Right hindlimb (tissue), 1 donor: Measurements from ENCODE around the gene PRKG1.

Experiments
- DNase-seq: peaks from one replicate; pipeline ENCODE4 v3.0.0-alpha.2; 2018

The PRKG1 gene

DNA sequence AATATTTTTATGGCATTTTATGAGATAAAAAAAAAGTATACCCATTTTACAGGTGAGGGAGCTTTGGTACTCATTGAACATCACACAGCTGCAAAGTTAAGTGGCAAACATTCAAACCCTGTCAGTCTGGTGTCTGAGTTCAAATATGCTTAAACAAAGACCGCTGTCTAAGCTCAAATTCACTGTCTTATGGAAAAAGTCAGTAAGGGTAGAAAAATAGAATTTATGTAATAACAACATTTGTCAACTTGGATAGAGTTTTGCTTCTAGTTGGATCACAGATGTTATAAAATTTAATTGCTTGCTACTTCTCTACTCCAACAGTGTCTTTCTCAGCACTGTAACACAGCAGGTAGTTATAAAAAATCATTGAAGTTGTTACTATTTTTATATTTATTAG, 786.8 kb downstream of the PRKG1 start:
- no peak for DNase-seq

DNA sequence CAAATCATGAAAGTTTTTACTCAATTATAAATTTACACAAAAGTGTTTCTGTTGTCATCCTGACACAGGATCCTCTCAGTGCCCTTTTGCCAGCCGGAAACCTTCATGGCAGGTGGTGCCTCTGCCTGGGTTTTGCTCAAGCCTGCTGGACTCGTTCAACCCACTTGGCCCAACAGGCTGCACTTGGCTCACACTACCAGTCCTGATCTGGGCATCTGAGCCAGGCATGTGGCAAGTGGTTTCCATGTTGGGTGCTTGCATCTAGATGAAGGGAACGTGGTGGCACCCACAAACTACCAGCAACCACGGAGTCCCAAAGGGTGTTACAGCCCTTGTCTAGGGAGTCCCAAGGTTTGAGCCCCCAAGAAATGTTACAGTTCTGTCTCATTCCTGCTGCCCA, 787.4 kb downstream of the PRKG1 start:
- no peak for DNase-seq

GRCh38 chr10:51862149-51862548, 787.9 kb downstream of the PRKG1 start:
- DNase-seq: no peak

DNA sequence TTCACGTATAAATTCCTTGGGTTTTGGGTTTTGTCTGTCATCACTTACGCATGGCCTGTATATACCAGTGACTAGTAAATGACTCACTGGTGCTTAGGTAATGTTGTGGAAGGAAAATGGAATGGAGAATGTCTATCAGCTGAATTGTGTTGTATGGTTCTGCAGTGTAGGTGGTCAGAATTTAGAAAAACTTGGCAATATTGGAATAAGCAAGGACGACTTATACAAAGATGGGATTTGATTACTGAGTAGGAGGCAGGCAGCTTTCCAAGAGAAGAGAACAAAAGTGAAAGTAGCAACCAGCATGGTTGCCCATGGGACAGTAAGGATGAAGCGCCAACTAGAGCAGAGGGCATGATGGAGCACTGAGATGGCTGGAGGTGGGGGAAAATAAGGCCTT, 793.7 kb downstream of the PRKG1 start:
- no peak for DNase-seq

- no peak for DNase-seq
Observed at GRCh38 chr10:51874131-51874530, 799.8 kb downstream of the PRKG1 start.

DNA sequence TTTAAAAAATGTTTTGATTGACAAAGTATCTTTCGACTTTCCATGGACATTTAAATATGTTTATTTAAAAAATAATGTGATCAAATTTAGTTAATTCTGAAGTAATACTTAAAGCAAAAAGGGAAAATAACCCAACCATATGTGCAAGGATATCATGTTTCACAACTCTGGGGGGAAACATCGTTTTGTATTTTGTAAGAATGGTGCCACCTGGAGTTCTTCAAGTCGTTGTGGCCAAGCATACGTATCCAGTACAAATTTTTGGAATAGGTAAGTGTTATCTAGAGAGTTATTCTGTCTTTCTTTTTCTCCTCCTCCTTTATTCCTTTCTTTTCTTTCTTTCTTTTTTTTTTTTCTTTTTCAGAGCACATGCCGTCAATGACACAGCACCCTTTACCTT, 801.3 kb downstream of the PRKG1 start:
- no peak for DNase-seq

DNA sequence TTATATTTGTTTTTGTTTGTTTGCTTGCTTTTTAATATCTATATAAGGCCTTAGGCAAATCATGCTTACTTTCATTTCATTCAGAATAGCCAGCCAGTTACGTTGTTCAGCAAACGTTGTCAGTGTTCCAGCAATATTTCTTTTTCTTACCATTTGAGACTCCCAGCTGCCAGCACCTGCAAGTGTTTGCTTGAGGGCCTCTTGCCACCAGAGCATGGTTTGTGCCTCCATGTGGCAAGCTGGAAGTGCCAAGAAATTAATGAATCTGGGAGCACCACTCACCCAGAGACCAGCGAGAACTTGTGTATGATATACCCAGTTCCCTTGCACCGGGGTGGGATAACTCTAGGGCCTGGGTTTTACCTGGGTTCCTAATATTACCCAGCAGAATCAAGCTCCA, 802.2 kb downstream of the PRKG1 start:
- DNase-seq: no peak

DNA sequence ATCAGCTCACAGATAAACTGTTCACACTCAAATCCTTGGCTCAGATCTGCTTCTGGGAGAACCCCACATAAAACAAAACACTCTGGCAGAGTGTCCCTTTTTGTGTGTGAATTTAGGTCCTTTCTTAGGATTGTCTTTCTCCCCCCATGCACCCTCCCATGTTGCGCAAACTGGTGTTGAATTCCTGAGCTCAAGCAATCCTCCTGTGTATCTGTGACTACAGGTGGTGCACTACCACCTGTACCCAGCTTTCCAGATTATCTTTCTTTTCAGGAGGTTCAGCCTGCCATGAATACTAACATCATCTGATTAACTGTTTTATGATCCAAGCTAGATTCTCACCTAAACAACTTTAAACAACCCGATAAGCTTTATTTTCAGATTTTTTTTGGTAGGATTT, 802.7 kb downstream of the PRKG1 start:
- DNase-seq: no peak

DNA sequence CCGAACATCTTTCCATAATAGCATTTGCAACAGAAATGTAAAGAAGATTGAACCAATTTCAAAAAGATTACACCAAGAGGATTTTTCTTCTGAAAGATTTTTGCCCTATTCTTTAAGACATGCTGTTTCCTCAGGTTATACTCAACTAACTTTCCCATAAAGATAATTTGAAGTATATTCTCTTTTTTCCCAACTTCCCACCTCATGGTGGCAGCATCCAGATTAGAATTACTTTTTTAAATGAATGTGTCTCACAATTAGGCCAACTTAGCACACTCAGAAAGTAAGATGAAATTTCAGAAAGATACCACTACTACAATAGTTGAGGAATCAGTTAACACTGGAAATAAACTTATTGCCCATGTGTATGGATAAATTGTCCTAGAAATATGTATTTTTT, 803.3 kb downstream of the PRKG1 start:
- no peak for DNase-seq

DNA sequence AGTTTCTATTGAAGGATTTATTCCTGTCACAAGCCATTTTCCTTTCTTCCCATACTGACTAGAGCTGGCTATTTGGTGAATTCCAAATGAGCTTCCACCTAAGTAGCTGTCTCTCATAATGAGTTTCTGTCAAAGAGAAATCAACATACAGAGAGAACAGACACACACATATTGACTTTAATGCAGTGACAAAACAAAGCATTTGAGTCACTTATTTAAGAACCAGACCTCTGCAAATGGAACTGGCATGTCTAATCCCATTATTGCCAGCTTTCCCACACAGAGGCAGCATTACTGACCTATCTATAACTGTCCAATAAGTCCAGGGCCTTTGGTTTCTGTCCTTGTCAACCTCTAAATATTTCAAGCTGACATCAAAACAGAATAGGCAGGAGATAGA, 804.4 kb downstream of the PRKG1 start:
- DNase-seq: no peak

GRCh38 chr10:51879238-51879637, 805.0 kb downstream of the PRKG1 start:
- peak; percentile 26 for DNase-seq

GRCh38 chr10:51881213-51881612, 806.9 kb downstream of the PRKG1 start:
- no peak for DNase-seq

DNA sequence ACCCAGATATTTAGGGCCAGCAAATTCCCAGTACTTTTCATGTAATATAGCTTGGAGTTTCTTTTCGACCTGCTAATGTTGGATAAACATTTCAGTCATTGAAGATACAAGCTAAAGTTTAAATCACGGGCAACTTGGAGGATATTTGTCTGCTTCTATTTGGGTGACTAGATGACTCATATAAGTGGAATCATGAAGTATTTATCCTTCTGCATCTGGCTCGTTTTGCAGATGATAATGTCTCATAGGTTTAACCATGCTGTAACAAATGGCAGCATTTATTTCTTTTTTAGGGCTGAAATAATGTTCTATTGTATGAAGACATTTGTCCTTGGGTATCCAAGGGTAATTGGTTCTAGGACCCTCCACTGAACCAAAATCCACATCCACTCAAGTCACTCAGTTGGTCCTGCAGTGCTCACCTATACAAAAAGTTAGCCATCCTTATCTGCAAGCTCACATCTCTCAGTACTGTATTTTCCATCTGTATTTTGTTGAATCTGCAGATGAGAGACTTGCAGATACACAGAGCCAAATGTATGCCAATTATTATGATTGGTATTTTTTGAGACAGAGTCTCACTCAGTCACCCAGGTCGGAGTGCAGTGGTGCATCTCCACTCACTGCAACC, 812.3 kb downstream of the PRKG1 start:
- DNase-seq: no peak

DNA sequence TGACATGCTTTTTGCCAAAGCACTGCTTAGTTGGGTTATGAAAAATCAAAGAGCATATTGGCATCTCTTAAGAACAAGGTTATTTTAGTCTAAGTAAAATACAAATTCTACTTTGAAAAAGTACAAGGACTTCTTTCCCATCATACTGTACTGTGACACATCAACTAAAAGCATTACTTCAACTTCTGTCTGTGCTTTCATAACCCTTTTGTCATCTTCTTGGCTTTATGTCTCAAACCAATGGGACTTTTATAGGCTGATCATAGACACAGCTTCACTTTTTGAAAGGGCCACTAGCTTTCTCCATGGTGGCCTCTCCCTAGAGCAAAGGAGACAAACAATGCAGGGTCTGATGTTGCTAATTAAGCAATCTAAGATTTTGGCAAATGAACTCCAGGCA, 814.0 kb downstream of the PRKG1 start:
- DNase-seq: no peak

- no peak for DNase-seq
Observed at GRCh38 chr10:51892313-51892712, 818.0 kb downstream of the PRKG1 start.

- no peak for DNase-seq
Observed at GRCh38 chr10:51892965-51893658, 818.8 kb downstream of the PRKG1 start.

GRCh38 chr10:51894771-51895578, 820.7 kb downstream of the PRKG1 start:
- no peak for DNase-seq

DNA sequence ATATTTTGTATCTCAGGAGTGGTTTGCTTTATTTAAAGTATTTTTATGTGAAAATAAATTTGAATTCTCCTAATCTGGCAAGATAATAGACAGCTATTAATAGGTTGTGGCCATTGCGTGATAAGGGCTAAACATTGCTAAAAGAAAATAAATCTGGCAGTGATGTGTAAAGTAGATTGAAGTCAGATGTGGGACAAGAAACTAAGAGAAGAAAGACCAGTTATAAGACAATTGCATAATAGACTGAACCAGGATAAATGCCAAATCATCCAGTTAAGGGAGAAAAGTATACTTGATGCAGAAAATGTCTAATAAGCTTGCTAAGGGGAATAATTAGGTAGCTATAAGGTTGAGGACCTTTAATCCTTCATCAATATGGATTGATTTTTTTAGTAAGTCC, 822.6 kb downstream of the PRKG1 start:
- no peak for DNase-seq

DNA sequence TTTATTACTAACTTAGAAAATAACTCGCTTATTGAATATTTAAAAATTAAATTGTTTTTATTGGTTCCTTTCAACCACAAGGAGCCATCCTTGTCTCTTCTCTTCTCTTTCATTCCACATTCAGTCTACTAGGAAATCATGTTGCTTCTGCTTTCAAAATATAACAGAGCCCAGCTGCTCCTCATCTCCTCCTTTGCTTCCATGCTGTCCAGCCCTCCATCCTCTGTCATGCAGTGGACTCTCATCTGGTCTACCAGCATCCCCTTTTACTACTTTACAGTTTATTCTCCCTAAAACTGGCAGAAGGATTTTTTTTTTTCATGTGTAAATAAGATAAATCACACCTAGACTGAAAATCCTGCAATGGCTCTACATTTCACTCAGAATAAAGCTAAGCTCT, 823.3 kb downstream of the PRKG1 start:
- no peak for DNase-seq

DNA sequence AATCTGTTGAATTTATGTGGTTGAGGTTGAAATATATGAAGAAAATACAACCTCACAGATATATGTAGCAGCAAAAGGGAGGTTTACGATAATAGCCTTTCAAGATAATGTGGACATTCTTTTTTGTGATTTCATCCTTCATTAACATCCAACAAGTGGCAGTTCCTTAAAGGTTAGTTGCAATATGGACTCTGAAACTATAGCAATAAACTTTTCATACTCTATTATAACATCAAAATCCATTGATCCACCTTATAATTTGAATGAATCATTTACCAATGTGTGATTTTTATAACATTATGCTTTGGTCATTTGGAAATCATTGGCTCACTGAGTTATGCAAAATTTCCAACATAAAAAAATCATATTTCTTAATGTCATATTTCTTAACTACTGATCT, 825.9 kb downstream of the PRKG1 start:
- DNase-seq: no peak

DNA sequence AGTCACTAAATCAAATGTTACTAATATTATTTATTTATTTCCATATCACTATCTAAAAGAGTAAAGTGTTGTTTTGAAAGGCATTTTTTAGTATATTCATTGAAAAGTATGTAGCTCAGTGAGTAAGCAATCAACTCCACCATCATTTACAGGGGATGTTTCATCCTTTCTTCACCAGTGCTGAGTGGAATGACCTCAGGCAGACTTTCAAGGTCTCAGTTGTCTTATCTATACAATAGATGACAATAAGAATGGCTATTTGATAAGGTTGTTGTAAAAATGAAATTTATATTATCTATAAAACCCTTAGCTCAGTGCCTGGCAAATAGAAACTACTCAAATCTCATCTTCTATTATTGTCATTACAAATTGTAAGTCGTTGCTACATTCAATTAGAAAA, 829.4 kb downstream of the PRKG1 start:
- DNase-seq: no peak

DNA sequence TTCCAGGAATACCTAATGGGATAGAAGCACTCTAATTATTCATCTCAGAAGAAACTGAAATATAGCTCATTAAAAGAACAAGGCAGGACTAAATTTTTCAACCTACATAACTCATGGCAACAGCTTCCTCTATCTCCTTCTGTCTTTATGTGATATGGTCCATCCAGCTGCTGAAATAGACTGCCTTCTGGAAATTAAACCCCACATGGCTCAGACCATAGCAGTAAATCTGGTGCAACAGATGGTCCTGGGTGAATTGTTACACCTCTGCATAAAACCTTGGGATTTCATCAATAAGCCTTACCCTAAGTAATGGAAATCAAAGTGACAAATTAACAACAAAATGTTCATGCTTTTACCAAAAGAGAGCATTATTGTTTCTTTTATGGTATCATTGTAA, 830.7 kb downstream of the PRKG1 start:
- no peak for DNase-seq

DNA sequence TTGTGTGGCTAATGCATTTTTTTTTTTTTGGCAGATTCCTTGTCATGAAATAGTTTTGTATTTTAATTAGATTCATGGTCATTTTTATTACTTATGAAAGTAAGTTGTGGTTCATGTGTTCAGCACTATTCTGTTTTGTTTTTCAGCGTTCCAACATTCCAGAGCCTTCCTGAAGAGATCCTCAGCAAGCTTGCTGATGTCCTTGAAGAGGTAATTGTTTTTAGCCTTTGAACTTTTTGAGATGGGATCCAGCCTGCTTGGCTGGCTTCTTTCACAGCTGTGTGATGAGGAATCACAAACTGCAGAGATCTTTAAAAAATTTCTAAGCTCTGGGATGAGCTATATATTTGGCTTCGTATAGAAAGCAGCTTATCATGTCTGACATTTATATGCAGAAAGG, 833.1 kb downstream of the PRKG1 start:
- DNase-seq: peak; percentile 26

GRCh38 chr10:51910189-51910588, 835.9 kb downstream of the PRKG1 start:
- DNase-seq: no peak
